CD14-positive monocyte (primary cell): ENCODE results near the gene MORN1. TPM values are rescaled to one million over a fixed set of nuclear protein-coding genes. Genes with fewer than 3 reads are reported as not detected.

Experiments
- DNase-seq, 3 donors: peaks; one replicate each; pipeline ENCODE4 v3.0.0-alpha.2; 2011 to 2022
- H2AFZ ChIP-seq: 2 replicates; pipeline ENCODE4 v1.6.0; 2012; ENCODE audit warnings: mild to moderate bottlenecking, low read depth, low read length, inconsistent platforms; ENCODE audit not compliant: insufficient read depth, poor library complexity, severe bottlenecking
- H3K27ac ChIP-seq, 2 donors: 1 replicate in 1 of 2; 2 replicates in 1 of 2; pipeline ENCODE4 v1.5.1; 2012 to 2013; ENCODE audit warnings: low read length in 2 of 2, control low read depth in 1 of 2, inconsistent platforms in 1 of 2, low read depth in 1 of 2, mild to moderate bottlenecking in 1 of 2
- H3K27me3 ChIP-seq, 2 donors: one replicate each; pipeline versions ENCODE4 v1.6.0 to v1.6.1; 2011 to 2013; ENCODE audit warnings: low read length in 2 of 2; ENCODE audit not compliant: control insufficient read depth in 2 of 2, insufficient read depth in 2 of 2
- H3K36me3 ChIP-seq, 2 donors: replicated peaks in 1 of 2; 1 replicate in 1 of 2; 2 replicates in 1 of 2; pipeline versions ENCODE4 v1.5.1 to v1.6.1; 2012 to 2013; ENCODE audit warnings: low read length in 2 of 2, control low read depth in 1 of 2, inconsistent platforms in 1 of 2, mild to moderate bottlenecking in 1 of 2; ENCODE audit not compliant: insufficient read depth in 2 of 2, control insufficient read depth in 1 of 2
- H3K4me1 ChIP-seq, 2 donors: 1 replicate in 1 of 2; 2 replicates in 1 of 2; pipeline versions ENCODE4 v1.5.1 to v1.6.1; 2012 to 2013; ENCODE audit warnings: low read length in 2 of 2, control low read depth in 1 of 2, inconsistent platforms in 1 of 2, mild to moderate bottlenecking in 1 of 2, moderate library complexity in 1 of 2; ENCODE audit not compliant: insufficient read depth in 2 of 2, control insufficient read depth in 1 of 2
- H3K4me2 ChIP-seq: replicated peaks from 2 replicates; pipeline ENCODE3; 2012; ENCODE audit warnings: low read length, moderate library complexity, mild to moderate bottlenecking; ENCODE audit not compliant: poor library complexity, severe bottlenecking; ENCODE audit errors: extremely low read depth
- H3K4me3 ChIP-seq, 3 experiments: fragments of 200-600 bp in 1 of 3; sonication (generic) in 1 of 3; replicated peaks in 1 of 3; 1 replicate in 2 of 3; 2 replicates in 1 of 3; pipeline ENCODE4 v1.5.1; 2011 to 2013; ENCODE audit warnings: low read length in 3 of 3, mild to moderate bottlenecking in 3 of 3, control low read depth in 2 of 3, low read depth in 2 of 3, inconsistent platforms in 1 of 3, moderate library complexity in 1 of 3
- H3K79me2 ChIP-seq: 2 replicates; pipeline ENCODE4 v1.6.0; 2012; ENCODE audit warnings: mild to moderate bottlenecking, control low read depth, inconsistent platforms, low read length, moderate library complexity; ENCODE audit not compliant: insufficient read depth
- H3K9ac ChIP-seq: 2 replicates; pipeline ENCODE4 v1.6.0; 2017; ENCODE audit warnings: low read length, mild to moderate bottlenecking; ENCODE audit not compliant: insufficient read depth, poor library complexity, severe bottlenecking
- H3K9me3 ChIP-seq, 2 donors: replicated peaks in 1 of 2; 1 replicate in 1 of 2; 2 replicates in 1 of 2; pipeline versions ENCODE4 v1.5.1 to v1.6.1; 2012 to 2013; ENCODE audit warnings: low read length in 2 of 2, control low read depth in 1 of 2; ENCODE audit not compliant: control insufficient read depth in 1 of 2, insufficient read depth in 1 of 2
- H4K20me1 ChIP-seq: 2 replicates; pipeline ENCODE4 v1.6.0; 2012; ENCODE audit warnings: mild to moderate bottlenecking, low read length, control low read depth, moderate library complexity; ENCODE audit not compliant: insufficient read depth
- H3K27ac Mint-ChIP-seq, 7 donors: one replicate each; pipeline ENCODE4 v1.8.0; 2020; ENCODE audit warnings: mild to moderate bottlenecking in 7 of 7, mixed read lengths in 7 of 7, moderate library complexity in 6 of 7, inconsistent platforms in 2 of 7
- H3K27me3 Mint-ChIP-seq, 3 donors: one replicate each; pipeline ENCODE4 v1.8.0; 2021 to 2022; ENCODE audit warnings: low read depth in 3 of 3, mild to moderate bottlenecking in 3 of 3, mixed read lengths in 3 of 3, moderate library complexity in 3 of 3, inconsistent platforms in 1 of 3
- H3K36me3 Mint-ChIP-seq, 2 donors: one replicate each; pipeline ENCODE4 v1.8.0; 2020; ENCODE audit warnings: mixed read lengths in 2 of 2, inconsistent platforms in 1 of 2, mild to moderate bottlenecking in 1 of 2
- H3K4me1 Mint-ChIP-seq: one replicate; pipeline ENCODE4 v1.8.0; 2020; ENCODE audit warnings: mild to moderate bottlenecking, mixed read lengths
- H3K4me3 Mint-ChIP-seq, 2 donors: one replicate each; pipeline ENCODE4 v1.8.0; 2020; ENCODE audit warnings: mild to moderate bottlenecking in 2 of 2, mixed read lengths in 2 of 2, moderate library complexity in 1 of 2
- H3K9me3 Mint-ChIP-seq, 7 donors: one replicate each; pipeline ENCODE4 v1.8.0; 2020 to 2022; ENCODE audit warnings: mixed read lengths in 7 of 7, mild to moderate bottlenecking in 6 of 7, moderate library complexity in 6 of 7, inconsistent platforms in 2 of 7
- WGBS: methylation state at CpG from one replicate; pipeline ENCODE4 v1.1.5; 2013; ENCODE audit warnings: missing lambda C conversion rate; ENCODE audit not compliant: insufficient coverage; 5-methylcytosine and 5-hydroxymethylcytosine counted together
- intact Hi-C, 2 donors: fragments of 100-400 bp; cut with micrococcal nuclease; formaldehyde crosslinking; loops; one replicate each; pipeline versions ENCODE4 v1.15.0 to v1.15.1; 2023
- polyA plus RNA-seq, 3 donors: library from polyadenylated mRNA; depleted of rRNA in 1 of 3; unstranded in 2 of 3; stranded (reverse) in 1 of 3; fragments of 300-500 nt in 2 of 3; fragments of >200 nt in 1 of 3; fragmentation: Illumina TruSeq in 2 of 3; gene quantifications; 1 replicate in 2 of 3; 2 replicates in 1 of 3; pipeline ENCODE4 v1.2.3, GENCODE V29; 2012 to 2021
- TF ChIP-seq, protein P1 (sequence below): fragments of 200-600 bp; IDR thresholded peaks from one replicate; pipeline ENCODE4 v1.8.0; 2022; ENCODE audit warnings: antibody characterized with exemption, mild to moderate bottlenecking

MORN1 gene
- polyA plus RNA-seq, 3 donors: 1.5 to 3.0 (median 1.7) TPM

DNA sequence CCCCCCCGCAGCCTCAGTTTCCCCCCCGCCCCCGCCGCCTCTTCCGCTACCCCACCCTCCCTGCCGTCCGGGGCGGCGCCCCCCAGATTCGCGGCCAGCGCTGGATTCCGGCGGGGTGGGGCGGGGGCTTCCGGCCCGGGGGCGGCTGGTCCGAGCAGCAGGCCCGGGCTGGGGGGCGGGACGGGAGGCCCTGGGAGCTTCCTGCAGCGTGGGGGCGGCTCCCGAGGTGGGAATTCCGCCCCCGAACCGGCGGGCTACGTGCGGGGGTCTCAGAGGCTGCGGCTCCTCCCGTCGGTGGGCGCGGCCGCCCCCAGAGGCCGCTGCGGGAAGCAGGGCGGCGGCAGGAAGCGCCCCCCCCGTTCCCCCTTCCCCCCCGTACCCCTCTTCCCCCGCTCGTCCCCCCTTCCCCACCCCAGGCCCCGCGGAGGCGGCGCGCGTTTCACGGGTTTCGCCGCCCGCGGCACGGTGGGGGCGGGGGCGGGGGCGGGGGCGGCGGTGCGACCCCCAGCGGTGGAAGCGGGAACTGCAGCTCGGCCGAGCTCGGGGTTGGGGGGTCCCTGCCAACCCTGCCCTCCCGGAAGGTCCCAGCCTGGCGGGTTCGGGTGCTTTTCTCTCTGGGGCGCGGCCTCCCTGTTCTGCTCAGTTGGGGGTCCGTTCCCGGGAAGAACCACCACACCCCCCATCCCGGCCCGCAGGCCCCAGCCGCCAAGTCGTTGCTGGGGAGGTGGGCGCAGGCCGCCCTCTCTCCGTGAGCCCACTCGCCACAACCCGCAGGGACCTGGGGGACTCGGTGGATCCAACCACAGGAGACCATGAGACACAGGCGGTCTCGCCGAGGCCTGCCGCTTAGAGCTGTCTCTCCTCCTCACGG, 76.3 kb downstream of the MORN1 start:
- Histone ChIP-seq H3K4me1 (peaks cover 15 to 23% of the 10 kb centered on the region in 2 donors), H3K4me3 (peak overlapping the region in 1 of 3 experiments; percentile 37), H3K27me3 (peaks cover 5 to 43% of the 10 kb centered on the region in 2 donors), H2AFZ (no peak overlapping the region), H4K20me1 (peaks cover 25% of the 10 kb centered on the region), H3K9me3 (no peaks in the 10 kb centered on the region), H3K36me3 (peaks cover 0 to 5% of the 10 kb centered on the region in 2 donors), H3K27ac (no peak overlapping the region), H3K79me2 (no peaks in the 10 kb centered on the region), H3K9ac (peak overlapping the region; percentile 21), H3K4me2 (peak overlapping the region; percentile 54)
- intact Hi-C loops: loop anchor here (5.0 to 10.0 kb wide), 2 partner anchors 118 to 120 kb away; partner anchors contain the start of gene FAAP20 (in 1 of the 2)
- Mint-ChIP-seq H3K27me3 (peaks cover 12 to 56% (median 25%) of the 10 kb centered on the region in 3 donors), H3K4me3 (peak overlapping the region in 1 of 2 donors; percentile 35), H3K4me1 (peaks cover 4% of the 10 kb centered on the region), H3K36me3 (peaks cover 3% of the 10 kb centered on the region in 2 donors), H3K9me3 (no peaks in the 10 kb centered on the region), H3K27ac (peak overlapping the region in 1 of 7 donors; percentile 11)
- 3% methylated on average over 41 of the region's 91 CpGs for WGBS
- TF ChIP-seq, protein P1, sequence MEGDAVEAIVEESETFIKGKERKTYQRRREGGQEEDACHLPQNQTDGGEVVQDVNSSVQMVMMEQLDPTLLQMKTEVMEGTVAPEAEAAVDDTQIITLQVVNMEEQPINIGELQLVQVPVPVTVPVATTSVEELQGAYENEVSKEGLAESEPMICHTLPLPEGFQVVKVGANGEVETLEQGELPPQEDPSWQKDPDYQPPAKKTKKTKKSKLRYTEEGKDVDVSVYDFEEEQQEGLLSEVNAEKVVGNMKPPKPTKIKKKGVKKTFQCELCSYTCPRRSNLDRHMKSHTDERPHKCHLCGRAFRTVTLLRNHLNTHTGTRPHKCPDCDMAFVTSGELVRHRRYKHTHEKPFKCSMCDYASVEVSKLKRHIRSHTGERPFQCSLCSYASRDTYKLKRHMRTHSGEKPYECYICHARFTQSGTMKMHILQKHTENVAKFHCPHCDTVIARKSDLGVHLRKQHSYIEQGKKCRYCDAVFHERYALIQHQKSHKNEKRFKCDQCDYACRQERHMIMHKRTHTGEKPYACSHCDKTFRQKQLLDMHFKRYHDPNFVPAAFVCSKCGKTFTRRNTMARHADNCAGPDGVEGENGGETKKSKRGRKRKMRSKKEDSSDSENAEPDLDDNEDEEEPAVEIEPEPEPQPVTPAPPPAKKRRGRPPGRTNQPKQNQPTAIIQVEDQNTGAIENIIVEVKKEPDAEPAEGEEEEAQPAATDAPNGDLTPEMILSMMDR: peak; percentile 99
- peak in 1 of 3 donors; percentile 33 for DNase-seq

DNA sequence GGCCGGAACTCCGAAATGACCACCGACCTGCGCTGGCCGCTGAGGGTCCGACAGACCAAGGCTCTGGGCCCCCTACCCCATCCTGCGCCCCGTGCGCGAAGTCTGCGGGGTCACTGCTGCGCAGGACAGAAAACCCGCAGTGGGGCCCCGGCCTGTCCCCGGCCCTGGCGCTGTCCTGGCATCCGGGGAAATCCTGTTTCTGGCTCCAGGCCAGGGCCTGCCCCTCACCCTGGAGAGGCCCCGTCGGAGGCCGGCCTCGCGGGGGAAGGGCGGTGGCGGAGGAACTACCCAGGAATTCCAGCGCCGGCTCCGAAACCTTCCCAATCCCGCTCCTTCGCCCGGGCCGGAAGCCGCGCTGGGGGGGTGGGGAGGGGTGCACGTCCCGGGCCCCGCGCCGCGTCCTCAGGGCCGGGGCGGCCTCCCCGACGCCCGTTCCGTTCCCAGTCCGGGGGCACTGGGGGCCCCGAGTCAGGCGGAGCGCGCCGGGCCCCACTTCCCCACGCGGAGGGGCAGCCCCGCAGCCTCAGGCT, 77.0 kb downstream of the MORN1 start:
- Mint-ChIP-seq H3K27ac (no peak overlapping the region), H3K9me3 (no peaks in the 10 kb centered on the region), H3K4me1 (peaks cover 4% of the 10 kb centered on the region), H3K27me3 (peaks cover 12 to 56% (median 25%) of the 10 kb centered on the region in 3 donors), H3K4me3 (peak overlapping the region in 1 of 2 donors; percentile 71), H3K36me3 (peaks cover 3 to 5% of the 10 kb centered on the region in 2 donors)
- no peaks in the 10 kb centered on the region for H3K79me2 ChIP-seq
- peak overlapping the region; percentile 54 for H3K4me2 ChIP-seq
- DNase-seq: no peak
- intact Hi-C loops: loop anchor here (5.0 to 10.0 kb wide), 2 partner anchors 117 to 120 kb away; partner anchors contain the start of gene FAAP20 (in 1 of the 2)
- peaks cover 0 to 6% of the 10 kb centered on the region in 2 donors for H3K36me3 ChIP-seq
- no peak overlapping the region for H3K27ac ChIP-seq
- H3K4me3 ChIP-seq: peak overlapping the region in 1 of 3 experiments; percentile 37
- H3K9me3 ChIP-seq: no peaks in the 10 kb centered on the region
- peaks cover 27% of the 10 kb centered on the region for H4K20me1 ChIP-seq
- peaks cover 5 to 43% of the 10 kb centered on the region in 2 donors for H3K27me3 ChIP-seq
- no peak overlapping the region for H2AFZ ChIP-seq
- TF ChIP-seq, protein P1: no peak
- 22% methylated on average over 31 of the region's 54 CpGs for WGBS
- H3K4me1 ChIP-seq: peaks cover 15 to 23% of the 10 kb centered on the region in 2 donors
- H3K9ac ChIP-seq: no peak overlapping the region
